Kidney epithelial cell (primary cell): ENCODE data around the gene SPNS1. TPM values are rescaled to one million over a fixed set of nuclear protein-coding genes. Genes with fewer than 3 reads are reported as not detected.

ENCODE experiments used
- DNase-seq: peaks from one replicate; pipeline ENCODE4 v3.0.0-alpha.2; 2010; ENCODE audit warnings: low read depth
- H3K27me3 ChIP-seq: 2 replicates; pipeline ENCODE4 v1.6.0; 2011; ENCODE audit warnings: low read length; ENCODE audit not compliant: control insufficient read depth, insufficient read depth
- H3K36me3 ChIP-seq: 2 replicates; pipeline ENCODE4 v1.5.1; 2011; ENCODE audit warnings: low read length; ENCODE audit not compliant: control insufficient read depth, insufficient read depth
- H3K4me3 ChIP-seq: 2 replicates; pipeline ENCODE4 v1.5.1; 2011; ENCODE audit warnings: low read depth, mild to moderate bottlenecking, control low read depth, low read length
- CTCF ChIP-seq: IDR thresholded peaks from 2 replicates; pipeline ENCODE4 v1.5.1; 2011; ENCODE audit warnings: mild to moderate bottlenecking, moderate library complexity, low read length, control low read depth, inconsistent platforms; ENCODE audit not compliant: insufficient read depth, poor library complexity, severe bottlenecking
- total RNA-seq: library from RNA; depleted of rRNA; stranded (reverse); fragments of >200 nt; gene quantifications from 2 replicates; pipeline ENCODE4 v1.2.3, GENCODE V29; 2015

Gene SPNS1
- total RNA-seq, 1 donor from 2014 or later: 77.2 TPM

GRCh38 chr16:29014561-29015069 lies 40.0 kb downstream of the SPNS1 start:
- Histone ChIP-seq H3K27me3 (no peaks in the 10 kb centered on the region), H3K4me3 (no peak overlapping the region), H3K36me3 (no peaks in the 10 kb centered on the region)
- DNase-seq: no peak
- no peak for TF ChIP-seq CTCF

DNA sequence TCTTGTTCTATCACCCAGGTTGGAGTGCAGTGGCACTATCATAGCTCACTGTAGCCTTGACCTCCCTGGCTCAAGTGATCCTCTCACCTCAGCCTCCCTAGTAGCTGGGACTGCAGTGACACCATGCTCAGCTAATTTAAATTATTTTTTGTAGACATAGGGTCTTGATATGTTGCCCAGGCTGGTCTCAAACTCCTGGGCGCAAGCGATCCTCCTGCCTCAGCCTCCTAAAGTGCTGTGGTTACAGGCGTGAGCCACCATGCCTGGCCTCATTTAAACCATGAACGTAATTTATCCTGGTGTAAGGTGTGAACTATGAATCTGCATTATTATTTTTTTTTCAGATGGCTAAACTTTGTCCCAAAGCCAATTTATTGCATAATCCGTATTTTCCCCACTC lies 47.6 kb downstream of the SPNS1 start:
- DNase-seq: no peak
- TF ChIP-seq CTCF: no peak
- Histone ChIP-seq H3K36me3 (no peaks in the 10 kb centered on the region), H3K4me3 (no peak overlapping the region), H3K27me3 (no peaks in the 10 kb centered on the region)

DNA sequence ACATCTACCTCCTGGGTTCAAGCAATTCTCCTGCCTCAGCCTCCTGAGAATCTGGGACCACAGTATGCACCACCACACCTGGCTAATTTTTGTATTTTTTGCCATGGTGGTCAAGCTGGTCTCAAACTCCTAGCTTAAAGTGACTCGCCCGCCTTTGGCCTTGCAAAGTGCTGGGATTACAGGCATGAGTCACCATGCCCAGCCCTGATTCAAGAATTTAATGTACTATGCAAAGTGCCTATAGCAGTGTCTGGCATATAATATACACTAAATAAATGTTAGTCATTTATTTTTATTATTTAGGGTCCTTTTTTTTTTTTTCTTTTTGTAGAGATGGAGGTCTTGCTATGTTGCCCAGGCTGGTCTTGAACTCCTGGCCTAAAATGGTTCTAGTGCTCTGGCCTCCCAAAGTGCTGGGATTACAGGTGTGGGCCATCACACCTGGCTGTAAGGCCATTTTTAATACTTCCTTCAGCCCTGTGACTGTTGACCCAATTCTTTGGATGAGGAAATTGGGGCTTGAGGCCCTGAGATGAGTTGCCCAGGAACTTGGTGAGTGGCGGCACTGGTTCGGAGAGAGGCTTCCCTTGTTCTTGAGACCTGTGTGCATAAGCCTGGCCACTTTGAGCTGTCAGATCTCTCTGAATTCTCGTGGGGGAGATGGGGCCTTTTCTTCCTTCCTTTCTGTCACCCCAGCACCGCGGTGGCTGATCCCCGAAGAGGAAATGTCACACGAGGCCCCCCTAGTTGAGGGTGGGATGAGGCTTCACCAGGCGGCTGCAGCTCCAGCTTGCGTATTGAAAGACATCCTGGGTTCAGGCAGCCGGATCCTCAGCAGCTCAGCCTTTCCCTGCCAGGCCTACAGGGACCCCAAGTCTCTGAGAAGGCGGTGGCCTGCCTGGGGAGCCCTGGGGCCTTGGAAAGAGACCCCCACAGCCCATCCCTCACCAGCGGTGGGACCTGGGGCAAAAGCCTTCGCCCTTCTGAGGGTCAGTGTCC lies 49.0 kb downstream of the SPNS1 start:
- no peaks in the 10 kb centered on the region for H3K27me3 ChIP-seq
- H3K36me3 ChIP-seq: no peaks in the 10 kb centered on the region
- TF ChIP-seq CTCF: no peak
- H3K4me3 ChIP-seq: no peak overlapping the region
- DNase-seq: no peak

DNA sequence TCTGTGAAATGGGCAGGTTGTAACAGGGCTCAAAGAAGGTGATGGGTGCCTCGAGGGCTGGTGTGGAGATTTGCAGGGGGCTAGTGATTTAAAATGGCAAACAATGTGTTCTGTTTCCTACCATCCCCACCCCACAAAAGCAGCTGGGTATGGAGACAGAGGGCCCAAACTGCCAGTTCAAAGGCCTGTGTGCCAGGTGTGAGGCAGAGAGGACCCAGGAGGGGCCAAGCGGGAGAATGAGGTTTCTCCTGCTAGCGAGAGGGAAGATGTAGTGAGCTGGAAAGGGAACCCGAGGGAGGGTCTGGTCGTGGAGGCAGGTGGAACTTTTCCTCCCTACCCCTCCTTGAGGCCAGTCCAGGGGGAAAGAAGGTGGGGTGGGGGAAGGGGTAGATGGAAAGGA lies 49.7 kb downstream of the SPNS1 start:
- DNase-seq: no peak
- Histone ChIP-seq H3K36me3 (no peaks in the 10 kb centered on the region), H3K4me3 (no peak overlapping the region), H3K27me3 (no peaks in the 10 kb centered on the region)
- no peak for TF ChIP-seq CTCF

GRCh38 chr16:29025218-29025617 lies 50.6 kb downstream of the SPNS1 start:
- no peak for TF ChIP-seq CTCF
- Histone ChIP-seq H3K27me3 (no peaks in the 10 kb centered on the region), H3K36me3 (no peaks in the 10 kb centered on the region), H3K4me3 (no peak overlapping the region)
- DNase-seq: no peak
